Measurements from ENCODE around the gene ADAMTS4.

Gene ADAMTS4

GRCh38 chr1:161160671-161161145, 38.1 kb downstream of the ADAMTS4 start:
- no peak overlapping the region for H3K4me3 ChIP-seq (ENCODE audit: low read length)
- DNase-seq (ENCODE audit: low read depth, low spot score): no peak

GRCh38 chr1:161159913-161160243, 39.0 kb downstream of the ADAMTS4 start:
- DNase-seq (ENCODE audit: low read depth, low spot score): no peak
- H3K4me3 ChIP-seq (ENCODE audit: low read length): peak overlapping the region; percentile 95

- H3K4me3 ChIP-seq (ENCODE audit: low read length): peak within 1 kb of the TSS; percentile 95
- peak; percentile 80 for DNase-seq (ENCODE audit: low read depth, low spot score)
Observed at GRCh38 chr1:161159087-161159912, 39.6 kb downstream of the ADAMTS4 start, which contains the start of gene USP21. Gene USP21 (plus strand): TSS chr1:161159500. CDS start chr1:161160641, 1,141 bp downstream.

GRCh38 chr1:161158316-161159010, 40.4 kb downstream of the ADAMTS4 start:
- peak overlapping the region; percentile 95 for H3K4me3 ChIP-seq (ENCODE audit: low read length)
- DNase-seq (ENCODE audit: low read depth, low spot score): no peak

GRCh38 chr1:161157867-161158266, 41.0 kb downstream of the ADAMTS4 start:
- no peak for DNase-seq (ENCODE audit: low read depth, low spot score)
- no peak overlapping the region for H3K4me3 ChIP-seq (ENCODE audit: low read length)

- peak within 1 kb of the TSS; percentile 78 for H3K4me3 ChIP-seq (ENCODE audit: low read length)
- DNase-seq (ENCODE audit: low read depth, low spot score): peak; percentile 91
Observed at GRCh38 chr1:161153682-161154337, 45.0 kb downstream of the ADAMTS4 start, which contains the start of gene UFC1. Gene UFC1 (plus strand): TSS chr1:161153978. CDS start chr1:161153998, 20 bp downstream.

GRCh38 chr1:161153176-161153575, 45.7 kb downstream of the ADAMTS4 start:
- H3K4me3 ChIP-seq (ENCODE audit: low read length): peak overlapping the region; percentile 78
- DNase-seq (ENCODE audit: low read depth, low spot score): no peak

GRCh38 chr1:161145832-161146231, 53.0 kb downstream of the ADAMTS4 start:
- no peak overlapping the region for H3K4me3 ChIP-seq (ENCODE audit: low read length)
- DNase-seq (ENCODE audit: low read depth, low spot score): no peak

- no peak for DNase-seq (ENCODE audit: low read depth, low spot score)
- no peak overlapping the region for H3K4me3 ChIP-seq (ENCODE audit: low read length)
Observed at GRCh38 chr1:161140755-161141400, 58.0 kb downstream of the ADAMTS4 start.

GRCh38 chr1:161139766-161140165, 59.1 kb downstream of the ADAMTS4 start:
- DNase-seq (ENCODE audit: low read depth, low spot score): no peak

GRCh38 chr1:161138431-161138830, 60.4 kb downstream of the ADAMTS4 start:
- DNase-seq (ENCODE audit: low read depth, low spot score): no peak
- no peak overlapping the region for H3K4me3 ChIP-seq (ENCODE audit: low read length)

More at GRCh38 chr1:161139766-161140165, 59.1 kb downstream of the ADAMTS4 start:
- no peak overlapping the region for H3K4me3 ChIP-seq (ENCODE audit: low read length)

- no peak overlapping the region for H3K4me3 ChIP-seq (ENCODE audit: low read length)
Observed at GRCh38 chr1:161137881-161138280, 61.0 kb downstream of the ADAMTS4 start.

More at GRCh38 chr1:161137881-161138280, 61.0 kb downstream of the ADAMTS4 start:
- DNase-seq (ENCODE audit: low read depth, low spot score): no peak
